Epidermal melanocyte (primary cell): ENCODE measurements around the gene SLC44A2.

Experiments used
- DNase-seq: peaks from one replicate; pipeline ENCODE4 v3.0.0; 2011; ENCODE audit warnings: low spot score; ENCODE audit not compliant: insufficient read length

The SLC44A2 gene

GRCh38 chr19:10625003-10625761, at the start of gene SLC44A2:
Gene SLC44A2, plus strand, starts transcription at chr19:10625553. Its CDS starts 81 bp downstream, at chr19:10625634.
- DNase-seq: peak; percentile 71

GRCh38 chr19:10577951-10578350, 47.4 kb upstream of the SLC44A2 start:
- no peak for DNase-seq

DNA sequence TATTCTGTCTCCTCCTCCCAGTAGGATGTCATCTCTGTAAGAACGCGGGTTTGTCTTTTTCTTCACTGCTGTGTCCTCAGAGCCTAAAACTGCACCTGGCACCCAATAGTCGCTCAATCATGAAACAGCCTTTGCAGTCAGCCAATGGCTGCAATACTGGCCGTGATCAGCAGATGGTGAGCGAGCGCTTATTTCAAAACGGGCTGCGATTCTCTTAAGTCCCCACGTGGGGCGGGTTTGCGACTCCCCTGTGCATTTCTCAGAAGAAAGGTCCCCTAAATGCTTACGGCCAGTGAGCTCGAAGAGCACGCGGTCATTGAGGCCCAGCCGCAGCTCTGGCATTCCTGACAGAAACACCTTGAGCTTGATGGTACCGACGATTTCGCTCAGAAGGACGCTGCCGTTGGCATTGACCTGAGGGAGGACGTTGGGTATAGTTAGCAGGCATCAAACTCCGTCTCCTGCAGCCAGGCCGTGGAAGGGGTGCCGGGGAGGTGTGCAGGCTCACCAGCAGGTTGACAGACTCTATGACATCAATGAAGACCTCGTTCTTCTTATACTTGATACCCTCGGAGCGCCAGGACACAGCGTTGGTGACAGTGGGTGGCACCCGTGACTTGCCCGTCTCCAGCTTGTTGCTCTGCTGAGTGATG, 44.2 kb upstream of the SLC44A2 start:
- DNase-seq: peak; percentile 57

- no peak for DNase-seq
These were observed 43.3 kb upstream of the SLC44A2 start for GRCh38 chr19:10582091-10582490.

GRCh38 chr19:10583036-10583776, 42.1 kb upstream of the SLC44A2 start:
- no peak for DNase-seq

DNA sequence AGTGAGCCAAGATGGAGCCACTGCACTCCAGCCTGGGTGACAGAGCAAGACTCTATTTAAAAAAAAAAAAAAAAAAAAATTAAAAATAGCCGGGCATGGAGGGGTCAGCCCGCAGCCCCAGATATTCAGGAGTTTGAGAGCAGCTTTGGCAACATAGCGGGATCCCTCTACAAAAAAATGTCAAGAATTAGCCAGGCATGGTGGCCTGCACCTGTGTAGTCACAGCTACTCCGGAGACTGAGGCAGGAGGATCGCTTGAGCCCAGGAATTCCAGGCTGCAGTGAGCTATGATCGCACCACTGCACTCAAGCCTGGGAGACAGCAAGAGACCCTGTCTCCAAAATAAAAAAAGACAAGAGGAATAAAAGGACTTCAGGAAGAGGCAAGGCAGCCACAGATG, 39.0 kb upstream of the SLC44A2 start:
- no peak for DNase-seq

DNA sequence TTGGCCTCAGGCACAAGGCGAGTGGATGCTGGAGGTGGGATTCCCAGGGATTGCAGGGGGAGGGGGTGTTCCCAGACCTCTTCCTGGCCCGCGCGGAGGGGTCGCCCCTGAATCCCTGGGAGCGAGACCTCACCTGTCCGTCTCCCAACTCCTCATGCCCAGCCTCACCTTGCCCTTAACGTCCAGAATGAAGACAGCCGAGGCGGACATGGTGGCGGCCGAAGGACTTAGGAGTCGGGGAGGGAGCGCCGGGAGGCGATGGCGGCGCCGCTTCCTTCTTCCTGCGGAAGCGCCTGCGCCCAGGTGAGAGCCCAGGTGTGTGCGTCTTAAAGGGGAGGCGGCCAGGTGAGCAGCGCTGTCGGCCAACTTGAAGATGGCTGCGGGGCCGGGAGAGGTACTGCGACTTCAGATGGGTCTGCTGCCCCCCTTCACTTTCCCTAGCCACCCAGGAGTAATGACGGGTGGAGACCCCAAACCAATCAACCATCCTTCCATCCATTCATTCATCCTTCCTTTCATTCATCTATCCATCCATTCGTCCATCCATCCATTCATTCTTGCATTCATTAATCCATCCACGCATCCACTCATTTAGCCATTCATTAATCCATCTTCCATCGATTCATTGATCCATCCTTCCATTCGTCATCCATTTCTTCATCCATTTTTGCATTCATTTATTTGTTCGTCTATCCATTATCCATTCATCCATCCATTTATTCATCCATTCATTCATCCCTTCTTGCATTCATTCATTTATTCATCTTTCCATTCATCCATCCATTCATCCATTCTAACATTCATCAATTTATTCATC, 38.1 kb upstream of the SLC44A2 start, which contains the start of gene AP1M2:
TSS of gene AP1M2 (minus strand) at position 291 of the 817 bp plus-strand sequence. CDS start at position 210, 81 bp downstream.
- DNase-seq: no peak

GRCh38 chr19:10587839-10588150, 37.6 kb upstream of the SLC44A2 start:
- no peak for DNase-seq

GRCh38 chr19:10593148-10593547, 32.2 kb upstream of the SLC44A2 start:
- no peak for DNase-seq

GRCh38 chr19:10593820-10594637, 31.3 kb upstream of the SLC44A2 start:
- DNase-seq: peak; percentile 97

DNA sequence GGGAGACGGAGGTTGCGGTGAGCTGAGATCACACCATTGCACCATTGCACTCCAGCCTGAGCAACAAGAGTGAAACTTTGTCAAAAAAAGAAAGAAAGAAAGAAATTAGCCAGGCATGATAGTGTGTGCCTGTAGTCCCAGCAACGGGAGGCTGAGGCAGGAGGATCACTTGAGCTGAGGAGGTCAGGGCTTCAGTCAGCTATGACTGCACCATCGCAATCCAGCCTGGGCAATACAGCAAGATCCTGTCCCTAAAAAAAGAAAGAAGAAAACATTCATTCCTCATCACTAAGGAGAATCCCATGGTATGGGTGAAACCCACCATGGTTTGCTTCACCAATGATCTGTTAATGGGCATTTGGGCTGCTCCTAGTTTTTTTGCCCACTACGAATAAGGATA, 25.2 kb upstream of the SLC44A2 start:
- no peak for DNase-seq

DNA sequence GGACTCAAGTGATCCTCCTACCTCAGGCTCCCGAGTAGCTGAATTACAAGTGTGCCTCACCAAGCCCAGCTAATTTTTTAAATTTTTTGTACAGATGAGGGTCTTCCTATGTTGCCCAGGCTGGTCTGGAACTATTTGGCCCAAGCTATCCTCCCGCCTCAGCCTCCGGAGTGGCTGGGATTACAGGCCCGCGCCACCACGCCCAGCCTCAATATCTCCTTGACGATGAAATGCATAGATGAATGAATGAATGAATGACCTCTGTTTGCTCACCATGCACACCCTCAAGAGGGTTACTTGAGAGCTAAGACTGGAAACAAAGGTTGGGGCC, 23.4 kb upstream of the SLC44A2 start:
- DNase-seq: no peak

GRCh38 chr19:10602330-10603083, 22.8 kb upstream of the SLC44A2 start:
- peak; percentile 91 for DNase-seq

GRCh38 chr19:10603084-10603872, 22.1 kb upstream of the SLC44A2 start:
- DNase-seq: no peak

- no peak for DNase-seq
These were observed 21.4 kb upstream of the SLC44A2 start for GRCh38 chr19:10603873-10604459.

DNA sequence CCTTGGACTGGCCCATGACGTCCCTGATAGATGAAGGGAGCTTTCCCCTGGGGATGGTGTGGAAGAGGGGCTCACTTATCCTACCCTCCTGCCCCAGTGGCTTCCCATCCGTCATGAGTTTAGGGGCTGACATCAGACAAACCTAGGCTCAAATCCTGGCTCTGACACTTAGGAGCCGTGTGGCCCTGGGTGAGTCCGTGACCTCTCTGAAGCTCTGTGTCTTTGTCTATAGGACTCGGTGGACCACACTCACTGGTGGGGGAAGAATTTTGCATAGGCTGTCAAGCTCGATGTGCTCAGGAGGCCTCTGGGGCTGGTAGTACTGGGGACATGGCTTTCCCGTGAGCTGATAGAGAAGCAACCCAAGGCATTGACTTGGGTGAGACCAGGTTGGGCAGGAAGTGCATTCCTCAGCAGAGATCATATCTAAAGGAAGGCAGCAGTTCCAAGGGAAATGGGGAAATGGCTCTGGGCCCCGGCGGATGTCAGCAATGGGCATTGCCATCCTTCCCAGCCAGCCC, 20.8 kb upstream of the SLC44A2 start:
- no peak for DNase-seq

DNA sequence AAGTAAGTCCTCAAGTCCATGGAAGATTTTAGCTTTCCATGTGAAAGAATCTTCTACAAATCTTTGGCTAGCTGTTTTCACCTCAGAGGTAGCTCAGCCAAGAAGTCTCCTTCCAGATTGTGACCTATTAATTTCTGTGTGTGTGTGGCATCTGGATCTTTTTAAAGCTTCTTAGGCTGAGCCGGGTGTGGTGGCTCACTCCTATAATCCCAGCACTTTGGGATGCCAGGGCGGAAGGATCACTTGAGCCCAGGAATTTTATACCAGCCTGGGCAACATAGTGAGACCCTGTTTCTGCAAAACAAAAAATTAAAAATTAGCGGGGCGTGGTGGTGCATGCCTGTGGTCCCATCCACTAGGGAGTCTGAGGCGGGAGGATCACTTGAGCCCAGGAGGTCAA, 13.4 kb upstream of the SLC44A2 start:
- no peak for DNase-seq

DNA sequence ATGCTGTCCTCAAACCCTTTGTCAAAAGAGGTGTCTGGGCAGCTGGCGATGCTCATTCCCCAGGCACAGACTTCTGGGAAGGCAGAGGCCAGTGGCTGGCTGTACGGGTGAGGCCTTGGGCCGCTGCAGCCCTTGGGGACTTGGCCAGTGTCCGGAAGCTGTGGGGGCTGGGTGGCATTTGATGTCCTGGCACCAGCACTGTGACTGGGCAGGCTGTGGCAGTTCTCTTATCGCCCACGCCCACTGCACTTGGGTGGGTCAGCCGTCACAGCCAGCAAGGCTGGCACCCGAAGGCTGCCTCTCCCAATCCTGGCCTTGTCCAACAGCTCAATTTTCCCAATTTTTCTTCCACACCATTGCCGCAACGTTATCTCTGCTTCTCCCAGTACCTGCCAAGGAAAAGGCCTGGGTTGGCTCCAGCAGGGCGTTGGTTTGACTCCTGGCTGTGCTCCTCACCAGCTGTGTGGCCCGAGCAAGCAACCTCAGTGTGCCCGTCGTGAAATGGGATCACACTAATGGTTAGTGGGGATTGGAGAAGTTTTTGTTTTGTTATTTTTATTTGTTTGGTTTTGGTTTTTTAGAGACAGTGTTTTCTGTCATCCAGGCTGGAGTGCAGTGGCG, 12.7 kb upstream of the SLC44A2 start:
- DNase-seq: no peak
